Naive B cell (primary cell): ENCODE measurements around the gene TLR3. TPM values are rescaled to one million over a fixed set of nuclear protein-coding genes. Genes with fewer than 3 reads are reported as not detected.
A peak's percentile ranks its signal among the peaks of the same experiment; 100 is the strongest.
"Not testable (repeated sequence)": the region's sequence is repeated elsewhere in the genome, so short reads cannot be mapped to it uniquely, and the experiment has no call there.

Experiments used
- ATAC-seq, 2 donors: fragments of 150-1000 bp; cut with Tn5 transposase; 2 replicates each; pipeline ENCODE4 v1.10.0; 2021; ENCODE audit warnings: low read depth in 2 of 2, mild to moderate bottlenecking in 2 of 2, moderate library complexity in 2 of 2
- DNase-seq: peaks from one replicate; pipeline ENCODE4 v3.0.0; 2022
- H3K27ac Mint-ChIP-seq, 6 donors: one replicate each; pipeline ENCODE4 v1.8.0; 2020 to 2022; ENCODE audit warnings: mild to moderate bottlenecking in 6 of 6, mixed read lengths in 6 of 6, moderate library complexity in 5 of 6, inconsistent platforms in 2 of 6
- H3K27me3 Mint-ChIP-seq, 3 donors: one replicate each; pipeline ENCODE4 v1.8.0; 2021 to 2022; ENCODE audit warnings: mixed read lengths in 3 of 3, mild to moderate bottlenecking in 1 of 3
- H3K36me3 Mint-ChIP-seq, 2 donors: one replicate each; pipeline ENCODE4 v1.8.0; 2020 to 2022; ENCODE audit warnings: mixed read lengths in 2 of 2, inconsistent platforms in 1 of 2, mild to moderate bottlenecking in 1 of 2
- H3K4me1 Mint-ChIP-seq, 3 donors: one replicate each; pipeline ENCODE4 v1.8.0; 2020 to 2022; ENCODE audit warnings: mixed read lengths in 3 of 3, inconsistent platforms in 1 of 3, mild to moderate bottlenecking in 1 of 3, moderate library complexity in 1 of 3
- H3K4me3 Mint-ChIP-seq, 8 donors: one replicate each; pipeline ENCODE4 v1.8.0; 2020 to 2022; ENCODE audit warnings: mild to moderate bottlenecking in 8 of 8, mixed read lengths in 8 of 8, moderate library complexity in 8 of 8, inconsistent platforms in 2 of 8
- H3K9me3 Mint-ChIP-seq, 7 donors: one replicate each; pipeline ENCODE4 v1.8.0; 2020 to 2022; ENCODE audit warnings: mixed read lengths in 7 of 7, mild to moderate bottlenecking in 5 of 7, inconsistent platforms in 2 of 7, moderate library complexity in 1 of 7
- polyA plus RNA-seq, 6 donors: library from polyadenylated mRNA; unstranded; fragments of 300-500 nt; fragmentation: Illumina TruSeq; gene quantifications; one replicate each; pipeline ENCODE4 v1.2.3, GENCODE V29; 2021; ENCODE audit warnings: low read depth in 6 of 6

TLR3 gene
- polyA plus RNA-seq, 6 donors from 2014 or later, result 0.47 TPM; not detected in 5

GRCh38 chr4:186032259-186032658 lies 36.7 kb upstream of the TLR3 start:
- Mint-ChIP-seq H3K4me1 (no peaks in the 10 kb centered on the region), H3K36me3 (peaks cover 0 to 3% of the 10 kb centered on the region in 2 donors), H3K4me3 (no peak overlapping the region), H3K27ac (peak overlapping the region in 2 of 6 donors; percentile 26 to 83), H3K27me3 (peaks cover 35 to 47% (median 43%) of the 10 kb centered on the region in 3 donors), H3K9me3 (peaks cover 5 to 24% (median 17%) of the 10 kb centered on the region in 7 donors)
- no peak for ATAC-seq
- no peak for DNase-seq

- no peaks in the 10 kb centered on the region for H3K4me1 Mint-ChIP-seq
- H3K27me3 Mint-ChIP-seq, result peaks cover 41 to 52% (median 43%) of the 10 kb centered on the region in 3 donors
- no peaks in the 10 kb centered on the region for H3K36me3 Mint-ChIP-seq
- H3K9me3 Mint-ChIP-seq, result peaks cover 4 to 24% (median 12%) of the 10 kb centered on the region in 7 donors
- ATAC-seq (no peak), DNase-seq (no peak)
- H3K4me3 Mint-ChIP-seq, result no peak overlapping the region
- no peak overlapping the region for H3K27ac Mint-ChIP-seq
Observed at GRCh38 chr4:186033027-186033426, 35.9 kb upstream of the TLR3 start.

GRCh38 chr4:186034613-186035012 lies 34.3 kb upstream of the TLR3 start:
- H3K4me3 Mint-ChIP-seq, H3K4me1 Mint-ChIP-seq, H3K27ac Mint-ChIP-seq, DNase-seq, H3K36me3 Mint-ChIP-seq, ATAC-seq: not testable (repeated sequence)
- Mint-ChIP-seq H3K9me3 (peaks cover 4 to 20% (median 11%) of the 10 kb centered on the region in 7 donors), H3K27me3 (peaks cover 40 to 59% (median 44%) of the 10 kb centered on the region in 3 donors)

GRCh38 chr4:186036976-186037581 lies 31.9 kb upstream of the TLR3 start:
- Mint-ChIP-seq H3K27ac (no peak overlapping the region), H3K36me3 (no peaks in the 10 kb centered on the region), H3K27me3 (peaks cover 30 to 38% (median 31%) of the 10 kb centered on the region in 3 donors), H3K4me3 (no peak overlapping the region), H3K4me1 (no peaks in the 10 kb centered on the region), H3K9me3 (peaks cover 0 to 20% (median 9%) of the 10 kb centered on the region in 7 donors)
- DNase-seq (no peak), ATAC-seq (no peak)

- no peaks in the 10 kb centered on the region for H3K36me3 Mint-ChIP-seq
- peaks cover 24 to 32% (median 27%) of the 10 kb centered on the region in 3 donors for H3K27me3 Mint-ChIP-seq
- H3K27ac Mint-ChIP-seq, result no peak overlapping the region
- H3K4me1 Mint-ChIP-seq, result no peaks in the 10 kb centered on the region
- no peak overlapping the region for H3K4me3 Mint-ChIP-seq
- H3K9me3 Mint-ChIP-seq, result peaks cover 0 to 18% (median 9%) of the 10 kb centered on the region in 7 donors
- DNase-seq (peak; percentile 15), ATAC-seq (peak in 1 of 2 donors; percentile 27)
Observed at GRCh38 chr4:186037692-186038658, 31.0 kb upstream of the TLR3 start.

- Mint-ChIP-seq H3K9me3 (peaks cover 0 to 13% (median 4%) of the 10 kb centered on the region in 7 donors), H3K4me1 (no peaks in the 10 kb centered on the region), H3K27ac (no peak overlapping the region), H3K4me3 (no peak overlapping the region), H3K27me3 (peaks cover 25 to 31% (median 27%) of the 10 kb centered on the region in 3 donors), H3K36me3 (no peaks in the 10 kb centered on the region)
- DNase-seq (no peak), ATAC-seq (no peak)
Observed at GRCh38 chr4:186039697-186040096, 29.3 kb upstream of the TLR3 start.

- no peaks in the 10 kb centered on the region for H3K4me1 Mint-ChIP-seq
- no peaks in the 10 kb centered on the region for H3K36me3 Mint-ChIP-seq
- H3K9me3 Mint-ChIP-seq, result peaks cover 0 to 7% (median 0%) of the 10 kb centered on the region in 7 donors
- no peak for DNase-seq
- no peak for ATAC-seq
- H3K27me3 Mint-ChIP-seq, result peaks cover 23 to 27% (median 26%) of the 10 kb centered on the region in 3 donors
- H3K4me3 Mint-ChIP-seq, result no peak overlapping the region
- H3K27ac Mint-ChIP-seq, result peak overlapping the region in 1 of 6 donors; percentile 36
Observed at GRCh38 chr4:186040316-186040715, 28.6 kb upstream of the TLR3 start.

- H3K9me3 Mint-ChIP-seq, H3K4me1 Mint-ChIP-seq, H3K4me3 Mint-ChIP-seq, H3K27ac Mint-ChIP-seq, DNase-seq, ATAC-seq, H3K36me3 Mint-ChIP-seq: not testable (repeated sequence)
- peaks cover 0 to 15% (median 5%) of the 10 kb centered on the region in 3 donors for H3K27me3 Mint-ChIP-seq
Observed at GRCh38 chr4:186047501-186047900, 21.5 kb upstream of the TLR3 start.

- H3K4me3 Mint-ChIP-seq, H3K36me3 Mint-ChIP-seq, DNase-seq, H3K27ac Mint-ChIP-seq, H3K4me1 Mint-ChIP-seq, ATAC-seq, H3K9me3 Mint-ChIP-seq: not testable (repeated sequence)
- peaks cover 0 to 16% (median 12%) of the 10 kb centered on the region in 3 donors for H3K27me3 Mint-ChIP-seq
Observed at GRCh38 chr4:186050135-186050534, 18.8 kb upstream of the TLR3 start.

GRCh38 chr4:186051096-186051495 lies 17.9 kb upstream of the TLR3 start:
- H3K9me3 Mint-ChIP-seq, result peaks cover 0 to 7% (median 0%) of the 10 kb centered on the region in 7 donors
- no peak overlapping the region for H3K27ac Mint-ChIP-seq
- ATAC-seq (no peak), DNase-seq (no peak)
- peaks cover 9 to 16% (median 12%) of the 10 kb centered on the region in 3 donors for H3K27me3 Mint-ChIP-seq
- H3K36me3 Mint-ChIP-seq, result no peaks in the 10 kb centered on the region
- no peaks in the 10 kb centered on the region for H3K4me1 Mint-ChIP-seq
- H3K4me3 Mint-ChIP-seq, result no peak overlapping the region

GRCh38 chr4:186058253-186058979 lies 10.5 kb upstream of the TLR3 start:
- Mint-ChIP-seq H3K4me3 (peak overlapping the region in 7 of 8 donors; percentile 33 to 88 (median 69)), H3K4me1 (peaks cover 14 to 17% (median 15%) of the 10 kb centered on the region in 3 donors), H3K27ac (peak overlapping the region in 5 of 6 donors; percentile 22 to 89 (median 52)), H3K9me3 (peaks cover 2 to 22% (median 11%) of the 10 kb centered on the region in 7 donors), H3K36me3 (peaks cover 0 to 10% of the 10 kb centered on the region in 2 donors), H3K27me3 (peaks cover 24 to 46% (median 26%) of the 10 kb centered on the region in 3 donors)
- DNase-seq (peak; percentile 57), ATAC-seq (peak; percentile 90 to 97)

- Mint-ChIP-seq H3K9me3 (peaks cover 2 to 22% (median 11%) of the 10 kb centered on the region in 7 donors), H3K27ac (peak overlapping the region in 4 of 6 donors; percentile 22 to 81 (median 50)), H3K27me3 (peaks cover 20 to 51% (median 28%) of the 10 kb centered on the region in 3 donors), H3K36me3 (peaks cover 0 to 10% of the 10 kb centered on the region in 2 donors), H3K4me3 (peak overlapping the region in 7 of 8 donors; percentile 33 to 88 (median 69)), H3K4me1 (peaks cover 14 to 17% (median 15%) of the 10 kb centered on the region in 3 donors)
- ATAC-seq (no peak), DNase-seq (no peak)
Observed at GRCh38 chr4:186058980-186059316, 10.0 kb upstream of the TLR3 start.

GRCh38 chr4:186061921-186062320 lies 7.0 kb upstream of the TLR3 start:
- Mint-ChIP-seq H3K9me3 (peaks cover 2 to 17% (median 10%) of the 10 kb centered on the region in 7 donors), H3K27me3 (peaks cover 41 to 47% (median 45%) of the 10 kb centered on the region in 3 donors), H3K36me3 (peaks cover 0 to 10% of the 10 kb centered on the region in 2 donors), H3K4me1 (peaks cover 14 to 17% (median 15%) of the 10 kb centered on the region in 3 donors), H3K4me3 (no peak overlapping the region), H3K27ac (no peak overlapping the region)
- no peak for ATAC-seq
- DNase-seq, result no peak
